T follicular helper cell (primary cell): ENCODE measurements around the gene CHKB.

Experiments
- DNase-seq: peaks from one replicate; pipeline ENCODE4 v3.0.0-alpha.2; 2020; ENCODE audit warnings: low read depth

Gene CHKB

DNA sequence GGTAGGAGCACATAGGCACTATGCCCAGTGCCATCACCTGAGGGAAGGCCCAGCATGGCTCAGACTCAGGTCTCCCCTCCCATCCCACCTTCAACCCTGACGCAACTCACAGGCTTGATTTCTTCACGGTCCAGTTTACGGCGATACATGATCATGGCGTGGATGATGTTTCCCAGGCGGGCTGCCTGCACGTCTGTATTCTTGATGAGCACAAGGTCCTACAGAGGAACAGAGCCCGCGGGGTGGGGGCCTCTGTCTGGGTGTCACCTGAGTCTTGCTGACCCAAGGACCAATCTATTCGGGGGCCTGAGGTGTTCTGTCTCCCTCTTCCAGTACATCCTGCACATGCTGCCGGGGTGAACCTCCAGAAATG lies 8.3 kb downstream of the CHKB start:
- DNase-seq, result no peak

DNA sequence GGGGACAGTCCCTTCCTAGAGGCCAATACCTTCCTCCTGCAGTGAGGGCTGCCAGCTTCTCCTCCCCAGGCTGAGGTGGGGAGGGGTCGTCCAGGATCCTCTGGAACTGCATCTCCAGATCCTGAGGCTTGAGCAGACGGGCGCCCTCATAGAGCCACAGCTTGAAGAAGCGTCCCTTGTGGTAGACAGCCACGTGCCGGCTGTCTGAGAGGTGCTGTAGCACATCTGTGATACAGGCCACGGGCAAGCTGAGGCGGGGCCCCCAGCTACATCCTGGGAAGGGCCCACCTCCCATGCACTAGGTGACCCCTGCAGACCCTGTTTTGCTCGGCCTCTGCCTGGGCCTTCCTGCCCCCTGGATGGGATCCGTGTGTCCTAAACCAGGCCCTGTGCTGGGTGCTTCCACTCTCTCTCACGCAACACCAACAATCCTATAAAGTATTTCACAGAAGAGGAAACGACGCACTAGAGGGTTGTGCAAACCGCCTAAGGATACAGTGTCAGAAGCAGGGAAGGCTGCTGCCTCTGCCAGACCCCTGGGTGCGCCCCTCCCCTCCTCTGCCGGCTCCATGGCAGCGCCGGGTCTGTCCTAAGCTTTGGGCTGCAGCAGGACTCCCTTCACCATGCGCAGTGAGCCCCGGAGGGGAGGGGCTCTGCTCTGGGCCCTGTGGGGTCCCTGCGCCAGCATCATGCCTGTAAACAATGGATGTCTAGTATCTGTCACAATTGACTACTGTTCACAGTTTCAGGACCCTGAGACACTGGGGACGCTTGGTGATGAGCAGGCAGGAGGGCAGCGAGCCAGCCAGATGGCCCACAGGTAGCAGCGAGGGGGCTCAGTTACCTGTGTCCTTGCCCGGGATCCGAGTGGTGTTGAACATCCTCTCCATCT lies 8.9 kb downstream of the CHKB start:
- DNase-seq, result no peak

DNA sequence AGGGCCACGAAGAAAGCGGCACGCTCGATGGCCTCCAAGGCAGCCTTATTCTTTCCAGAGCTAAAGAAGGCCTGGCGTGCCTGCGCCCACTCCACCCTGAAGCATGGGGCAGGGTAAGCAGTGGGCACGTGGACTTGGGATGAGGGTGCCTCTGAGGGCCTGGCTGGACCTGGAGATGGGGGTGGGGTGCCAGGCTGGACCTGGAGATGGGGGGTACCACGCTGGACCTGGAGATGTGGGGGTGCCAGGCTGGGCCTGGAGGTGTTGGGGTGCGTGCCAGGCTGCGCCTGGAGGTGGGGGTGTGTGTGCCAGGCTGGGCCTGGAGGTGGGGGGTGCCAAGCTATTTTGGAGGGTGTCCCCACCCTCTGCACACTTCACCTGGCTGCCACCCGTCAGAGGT lies 9.7 kb downstream of the CHKB start:
- DNase-seq, result no peak

DNA sequence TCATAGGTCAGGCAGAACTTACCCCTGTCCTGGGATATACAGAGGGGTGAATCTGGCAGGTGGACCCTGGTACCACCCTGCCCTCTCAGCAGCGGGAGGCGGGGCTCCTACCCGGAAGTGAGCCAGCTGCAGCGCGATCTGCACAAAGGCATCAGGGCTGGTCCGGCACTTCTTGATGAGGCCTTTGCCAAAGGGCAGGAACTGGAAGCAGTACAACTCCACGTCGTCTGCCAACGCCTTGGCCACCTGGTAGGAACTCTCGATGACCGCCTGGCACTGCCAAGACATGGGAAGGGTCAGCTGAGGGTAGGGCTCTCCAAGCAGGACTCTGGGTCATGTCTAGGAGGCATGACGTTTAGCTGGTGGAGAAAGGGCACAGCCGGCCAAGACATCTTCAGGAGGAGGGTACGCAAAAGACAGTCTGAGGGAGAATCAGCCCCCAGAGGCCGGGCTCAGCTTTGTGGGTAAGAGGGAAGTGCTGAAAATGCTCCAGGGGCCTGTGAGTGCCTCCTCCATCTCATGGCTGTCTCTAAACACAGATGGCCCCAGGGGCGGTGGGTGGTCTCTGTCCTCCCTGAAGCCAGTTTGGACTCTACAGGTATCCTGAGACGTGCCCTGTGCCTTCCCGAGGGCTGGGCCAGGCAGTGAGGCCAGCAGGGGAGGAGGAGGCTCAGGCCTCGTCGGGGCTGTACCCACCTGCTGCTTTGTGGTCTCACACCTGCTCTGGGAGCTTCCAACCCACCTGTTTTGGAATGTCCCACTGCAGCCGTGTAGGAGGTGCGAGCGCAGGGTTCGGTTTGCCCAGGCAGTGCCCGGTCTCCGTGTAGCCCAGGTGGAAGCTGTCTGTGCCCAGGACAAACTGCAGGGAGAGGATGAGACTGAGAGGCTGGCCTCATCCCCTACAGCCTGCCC lies 11.1 kb downstream of the CHKB start:
- no peak for DNase-seq

DNA sequence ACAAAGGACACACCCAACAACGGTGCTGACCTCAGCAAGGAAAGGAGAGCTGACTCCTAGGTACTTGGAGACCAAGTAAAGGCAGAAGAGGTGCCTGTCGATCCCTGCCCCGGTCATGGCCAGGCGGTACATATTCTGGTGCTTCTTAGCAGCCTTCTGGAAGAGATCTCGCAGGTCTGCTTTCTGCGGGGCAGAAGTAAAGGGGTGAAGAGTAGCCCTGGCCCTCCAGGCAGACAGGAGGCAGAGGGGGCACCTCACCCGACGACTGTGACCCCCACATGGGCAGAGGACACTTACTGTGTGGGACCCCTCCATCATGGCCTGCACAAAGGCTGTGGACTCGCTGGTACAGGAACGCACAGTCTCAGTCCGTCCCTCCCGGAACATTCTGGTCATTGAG lies 11.8 kb downstream of the CHKB start:
- DNase-seq, result no peak

DNA sequence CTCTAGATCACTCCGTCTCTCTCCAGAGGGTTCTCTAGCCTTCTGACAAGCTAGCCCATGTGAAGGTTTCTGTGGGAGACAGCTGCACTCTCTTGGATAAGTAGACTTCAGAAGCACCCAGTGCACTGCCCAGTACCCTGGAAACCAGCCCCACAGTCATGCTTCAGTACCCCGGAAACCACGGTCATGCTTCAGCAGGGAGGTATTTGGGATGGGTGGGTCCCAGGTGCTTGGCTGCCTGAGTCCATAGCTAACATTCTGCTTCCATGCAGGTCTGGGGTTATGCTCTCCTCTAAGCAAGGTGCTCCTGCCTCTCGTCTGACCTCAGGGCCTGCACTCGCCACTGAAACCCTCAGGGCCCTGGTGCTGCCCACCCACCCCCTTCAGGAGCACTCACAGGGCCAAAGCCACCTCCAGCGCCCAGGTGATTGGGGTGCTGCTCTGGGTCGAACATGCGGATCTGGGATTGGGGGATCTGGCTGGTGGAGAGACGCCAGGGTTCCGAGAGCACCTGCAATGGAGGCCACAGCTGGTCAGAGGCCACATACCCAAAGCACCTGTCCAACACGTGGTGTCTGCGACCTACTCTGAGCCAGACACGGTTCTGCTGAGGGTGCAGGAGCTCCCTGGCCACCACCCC lies 12.6 kb downstream of the CHKB start:
- DNase-seq, result no peak

DNA sequence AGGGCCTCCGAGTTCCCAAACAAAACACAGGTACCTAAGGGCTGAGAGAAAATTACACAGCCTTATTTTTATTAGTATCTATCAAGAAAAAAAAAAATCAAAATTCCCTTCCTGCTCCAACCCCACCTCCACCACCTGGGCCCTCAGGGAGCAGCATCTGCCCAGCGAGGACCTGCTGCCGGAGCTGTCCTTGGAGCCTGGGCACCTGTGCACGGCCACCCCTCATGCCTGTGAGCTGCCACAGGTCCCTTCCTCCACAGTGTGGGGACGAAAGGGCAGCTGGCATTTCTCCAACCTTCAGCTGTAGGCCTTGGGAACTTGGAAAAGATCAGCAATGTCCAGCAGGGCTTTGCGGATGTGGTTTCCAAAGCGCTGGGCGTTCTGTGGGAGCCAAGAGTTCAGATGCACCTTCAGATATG lies 13.6 kb downstream of the CHKB start:
- no peak for DNase-seq

DNA sequence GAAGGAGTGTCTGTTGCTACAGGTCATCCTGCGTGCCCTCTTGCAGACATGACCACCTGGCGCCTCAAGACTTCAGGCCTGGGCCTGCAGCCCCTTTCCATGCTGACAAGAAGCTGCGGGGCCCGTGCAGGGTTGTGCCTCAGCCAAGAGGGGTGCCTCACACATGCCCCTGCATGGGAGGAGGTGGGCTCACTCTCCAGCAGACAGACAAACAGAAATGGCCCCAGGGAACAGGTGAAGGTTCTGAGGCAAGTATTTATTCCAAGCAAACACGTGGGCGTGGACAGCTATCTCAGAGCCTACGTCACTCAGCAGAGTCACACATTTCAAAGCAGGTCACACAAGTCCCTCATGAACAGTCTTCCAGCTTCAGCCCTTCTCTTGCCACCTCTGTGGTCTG lies 14.0 kb downstream of the CHKB start:
- DNase-seq, result no peak

DNA sequence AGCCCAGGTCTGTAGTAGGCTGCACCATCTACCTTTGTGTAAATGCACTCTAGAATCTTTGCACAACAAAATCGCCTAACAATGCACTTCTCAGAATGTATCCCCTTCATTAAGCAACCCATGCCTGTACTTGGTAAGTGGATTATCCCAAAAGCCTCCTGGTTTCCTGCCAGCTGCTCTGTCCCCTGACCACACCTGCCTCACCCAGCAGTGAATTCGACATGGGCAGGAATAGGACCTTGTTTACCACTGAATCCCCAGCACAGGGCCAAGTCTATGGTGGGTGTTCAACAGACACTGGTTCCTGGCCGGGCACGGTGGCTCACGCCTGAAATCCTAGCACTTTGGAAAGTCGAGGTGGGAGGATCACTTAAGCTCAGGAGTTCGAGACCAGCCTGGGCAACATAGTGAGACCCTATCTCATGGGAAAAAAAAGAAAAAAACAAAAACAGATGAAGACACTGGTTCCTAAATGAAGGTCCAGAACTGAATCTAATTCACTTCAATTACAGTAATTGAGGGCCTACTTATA lies 14.9 kb downstream of the CHKB start:
- no peak for DNase-seq

DNA sequence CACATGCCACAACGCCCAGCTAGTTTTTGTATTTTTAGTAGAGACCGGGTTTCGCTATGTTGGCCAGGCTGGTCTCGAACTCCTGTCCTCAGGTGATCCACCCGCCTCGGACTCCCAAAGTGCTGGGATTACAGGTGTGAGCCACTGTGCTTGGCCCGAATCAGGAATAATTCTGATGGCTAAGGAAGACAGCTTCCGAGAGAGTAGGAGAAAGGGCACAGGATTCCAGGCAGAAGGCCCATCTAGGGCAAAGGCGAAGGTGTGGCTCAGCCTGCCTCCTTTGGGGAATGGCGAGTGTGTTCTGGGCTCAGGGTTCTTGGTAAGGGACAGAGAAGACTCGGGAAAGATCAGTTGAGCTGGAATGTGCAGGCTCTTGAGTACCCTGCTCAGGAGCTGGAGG lies 18.4 kb downstream of the CHKB start:
- DNase-seq, result no peak

DNA sequence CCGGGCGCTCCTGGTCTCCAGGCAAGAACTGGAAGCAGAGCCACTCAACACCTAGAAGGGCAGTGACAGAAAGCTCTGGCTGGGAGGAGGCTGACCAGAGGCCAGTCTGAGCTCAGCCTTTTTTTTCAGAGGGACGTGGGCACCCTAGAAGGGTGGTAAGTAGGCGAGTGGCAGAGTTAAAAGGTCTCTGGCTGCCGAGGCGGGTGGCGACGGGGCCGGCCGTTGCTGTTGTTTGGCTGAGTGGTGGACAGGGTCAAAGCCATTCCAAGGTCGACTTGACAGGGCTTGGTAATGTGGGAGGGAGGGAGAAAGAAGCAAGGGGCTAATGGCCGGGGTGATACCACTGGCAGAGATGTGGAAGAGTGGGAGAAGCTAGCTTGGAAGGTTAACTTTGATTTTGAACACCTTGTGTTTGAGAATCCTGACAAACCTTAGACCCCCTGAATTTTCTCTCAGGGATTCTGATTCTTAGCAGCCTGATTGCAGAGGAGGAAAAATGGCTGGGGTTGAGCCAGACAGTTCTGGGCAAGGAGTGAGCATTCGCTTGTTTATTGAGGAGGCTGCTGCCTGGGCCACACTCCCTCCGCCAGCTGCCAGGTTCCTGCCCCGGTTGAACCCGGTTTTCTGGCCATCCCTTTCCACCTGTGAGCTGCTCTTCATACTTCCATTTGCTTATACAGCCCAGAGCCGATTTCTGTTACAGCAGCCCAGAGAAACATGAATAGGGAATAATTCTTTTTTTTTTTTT lies 19.1 kb downstream of the CHKB start:
- DNase-seq, result no peak

DNA sequence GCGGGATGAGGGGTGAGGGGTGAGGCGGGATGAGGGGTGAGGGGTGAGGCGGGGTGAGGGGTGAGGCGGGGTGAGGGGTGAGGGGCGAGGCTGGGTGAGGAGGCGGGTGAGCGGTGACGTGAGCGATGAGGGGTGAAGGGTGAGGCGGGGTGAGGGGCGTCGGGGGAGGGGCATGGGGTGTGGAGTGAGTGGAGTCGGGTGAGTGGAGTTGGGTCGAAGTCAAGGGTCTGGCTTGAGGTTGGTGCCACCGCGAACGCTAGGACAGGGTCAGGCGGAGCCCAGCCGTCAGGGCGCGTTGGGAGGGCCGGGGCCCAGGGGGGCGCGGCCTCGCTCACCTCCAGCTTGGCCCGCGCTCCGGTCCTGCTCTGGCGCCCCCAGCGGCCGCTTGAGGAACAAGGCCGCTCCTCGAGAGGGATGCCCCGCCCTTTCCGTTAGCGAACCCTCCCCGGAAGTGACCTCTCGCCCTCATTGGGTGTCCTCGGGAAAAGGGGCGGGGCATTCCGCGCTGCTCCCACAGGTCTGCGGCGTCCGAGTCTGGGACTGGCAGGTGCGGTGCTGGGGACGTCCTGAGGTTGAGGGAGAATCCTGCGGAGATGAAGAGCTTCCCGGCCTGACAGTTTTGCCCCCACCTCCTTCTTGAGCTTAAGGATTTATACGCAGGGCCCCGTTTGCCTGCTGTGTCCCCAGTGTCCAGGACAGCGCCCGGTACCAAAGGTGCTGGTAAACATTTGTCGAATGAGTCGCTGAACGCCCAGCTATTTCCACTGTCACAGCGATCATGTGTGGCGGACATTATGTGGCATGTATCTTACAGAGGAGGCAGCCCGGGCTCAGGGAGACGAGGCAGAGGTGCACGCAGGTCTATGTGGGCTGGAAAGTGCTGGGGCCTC lies 19.9 kb downstream of the CHKB start, which contains the start of gene SYCE3:
Gene SYCE3 (minus strand): TSS at position 397 of the 890 bp plus-strand sequence. CDS start 6,514 bp downstream, outside the sequence.
- peak; percentile 95 for DNase-seq

DNA sequence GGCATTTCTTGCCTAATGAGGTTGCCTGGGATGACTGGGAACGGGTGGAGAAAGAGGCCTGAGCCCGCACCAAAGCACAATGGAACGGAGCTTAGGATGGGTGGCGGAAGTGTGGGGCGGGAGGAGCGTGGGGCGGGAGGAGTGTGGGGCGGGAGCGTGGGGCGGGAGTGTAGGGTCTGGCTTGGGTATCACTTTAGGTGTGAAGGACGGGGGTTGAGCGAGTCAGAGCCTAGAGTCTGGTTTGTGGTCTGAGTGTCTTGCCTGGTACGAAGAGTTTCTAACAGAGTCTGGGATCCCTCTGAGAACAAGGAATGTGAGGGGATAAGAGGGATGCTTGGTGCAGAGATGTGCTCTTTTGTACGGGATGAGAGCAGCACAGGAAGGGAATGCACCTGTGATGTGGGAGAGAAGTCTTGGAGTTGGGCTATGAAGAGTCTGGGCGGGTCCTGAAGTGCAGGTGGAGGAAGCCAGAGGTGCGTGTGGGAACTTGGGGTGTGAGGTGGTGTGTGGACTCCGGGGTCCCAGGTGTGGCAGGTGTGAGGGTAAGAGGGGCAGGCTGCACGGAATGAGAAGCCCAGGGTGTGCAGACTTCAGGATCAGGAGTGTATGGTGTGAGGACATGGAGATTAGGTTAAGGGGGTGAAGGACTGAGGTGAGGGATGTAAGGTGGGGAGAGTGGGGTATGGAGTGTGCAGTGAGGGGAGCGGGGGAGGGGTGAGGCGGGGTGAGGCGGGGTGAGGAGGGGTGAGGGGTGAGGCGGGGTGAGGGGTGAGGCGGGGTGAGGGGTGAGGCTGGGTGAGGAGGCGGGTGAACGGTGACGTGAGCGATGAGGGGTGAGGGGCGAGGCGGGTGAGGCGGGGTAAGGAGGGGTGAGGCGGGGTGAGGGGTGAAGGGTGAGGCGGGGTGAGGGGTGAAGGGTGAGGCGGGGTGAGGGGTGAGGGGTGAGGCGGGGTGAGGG lies 21.0 kb downstream of the CHKB start:
- DNase-seq, result no peak

DNA sequence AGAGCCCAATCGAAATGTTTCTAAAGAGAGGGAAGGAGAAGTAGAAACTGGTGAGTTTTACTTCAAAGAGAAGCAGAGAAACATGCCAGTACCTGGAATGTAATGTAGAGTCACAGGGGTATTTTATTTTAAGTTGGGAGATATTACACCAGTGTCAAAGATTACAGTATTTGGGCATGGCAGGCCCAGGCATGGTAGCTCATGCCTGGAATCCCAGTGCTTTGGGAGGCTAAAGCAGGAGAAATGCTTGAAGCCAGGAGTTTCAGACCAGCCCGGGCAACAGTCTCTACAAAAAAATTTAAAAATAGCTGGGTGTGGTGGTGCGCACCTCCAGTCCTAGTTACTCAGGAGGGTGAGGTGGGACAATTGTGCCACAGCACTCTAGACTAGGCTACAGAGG lies 22.6 kb downstream of the CHKB start:
- no peak for DNase-seq

DNA sequence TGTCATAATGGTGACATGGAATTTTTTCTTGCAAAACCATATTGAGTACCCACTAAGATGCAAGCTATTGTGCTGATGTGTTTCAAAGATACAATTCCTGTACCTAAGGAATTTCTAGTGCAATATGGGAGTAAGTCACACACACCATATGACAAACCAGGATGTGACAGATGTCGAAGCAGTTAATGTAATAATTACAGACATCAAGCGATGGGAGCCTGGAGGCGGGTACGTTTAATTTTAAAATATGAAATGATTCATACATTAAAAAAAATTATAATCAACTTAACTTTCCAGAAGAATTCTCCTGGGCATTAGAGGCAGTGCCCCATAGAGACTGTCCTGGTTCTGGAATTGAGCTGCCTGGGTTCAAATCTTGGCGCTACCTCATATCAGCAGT lies 25.9 kb downstream of the CHKB start:
- no peak for DNase-seq

DNA sequence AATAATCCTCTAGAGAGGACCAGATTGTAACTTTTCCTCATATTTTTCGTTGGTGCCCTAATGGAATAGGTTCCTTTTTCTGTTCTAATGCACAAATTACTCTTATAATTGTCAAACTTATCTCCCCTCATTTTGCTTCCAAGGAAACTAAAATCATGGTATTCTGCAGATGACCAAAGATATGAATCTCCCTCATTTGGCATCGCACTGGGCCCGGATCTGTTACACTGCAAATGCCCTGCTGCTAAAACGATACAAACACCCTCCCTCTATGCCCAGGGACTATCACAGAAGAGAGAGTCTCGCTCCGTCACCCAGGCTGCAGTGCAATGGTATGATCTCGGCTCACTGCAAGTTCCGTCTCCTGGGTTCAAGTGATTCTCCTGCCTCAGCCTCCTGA lies 29.3 kb downstream of the CHKB start:
- DNase-seq, result no peak

DNA sequence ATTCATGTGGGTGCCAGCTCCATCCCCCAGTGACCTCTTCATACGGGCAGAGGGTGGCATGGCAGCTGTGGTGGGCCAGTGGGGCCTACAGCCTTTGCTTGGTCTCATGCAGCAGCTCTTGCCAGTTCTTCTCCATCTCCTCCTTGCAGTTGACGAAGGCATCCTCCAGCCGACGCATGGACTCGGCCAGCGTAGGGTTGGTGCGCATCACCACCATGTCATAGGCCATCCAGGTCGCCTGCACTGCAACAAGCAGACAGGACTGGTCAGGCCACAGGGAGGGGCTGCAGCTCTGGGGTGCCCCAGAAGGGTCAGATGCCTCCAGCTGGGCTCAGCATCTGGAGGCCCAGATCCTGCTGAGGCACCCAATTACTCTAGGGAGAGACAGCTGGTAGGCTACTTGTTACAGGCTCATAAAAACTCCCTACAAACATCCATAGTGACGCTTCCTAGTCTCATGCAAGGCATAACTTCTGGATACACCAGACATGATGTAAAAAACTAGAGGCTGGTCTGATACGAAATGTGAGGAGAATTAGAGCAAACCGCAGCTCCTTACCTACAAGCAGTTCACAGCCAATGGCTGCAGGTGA lies 31.4 kb downstream of the CHKB start:
- DNase-seq, result no peak

DNA sequence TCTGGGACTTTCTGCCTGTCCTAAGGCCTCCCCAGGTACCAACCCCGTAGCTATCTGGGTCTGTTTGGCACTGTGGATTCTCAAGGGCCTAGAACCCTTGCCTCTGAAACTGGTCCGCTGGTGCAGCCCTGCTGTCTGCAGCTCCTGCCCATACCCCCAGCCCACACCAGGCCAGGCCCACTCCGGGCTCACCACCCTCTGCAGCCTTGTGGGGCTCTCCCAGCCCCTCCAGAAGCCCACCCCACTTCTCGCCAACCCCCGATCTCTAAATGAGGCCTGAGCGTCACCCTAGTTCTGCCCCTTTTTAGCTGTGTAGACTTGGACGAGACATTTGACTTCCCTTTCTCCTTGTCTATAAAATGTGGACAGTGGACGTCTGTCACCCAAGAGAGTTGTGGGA lies 32.3 kb downstream of the CHKB start:
- DNase-seq, result no peak
